HG03175 (cell line): ENCODE data around the gene DIAPH3.

ENCODE experiments used
- ATAC-seq: cut with Tn5 transposase; IDR thresholded peaks from one replicate; pipeline ENCODE4 v1.9.1; 2021; ENCODE audit warnings: mild to moderate bottlenecking, moderate library complexity; ENCODE audit not compliant: unreplicated experiment

DIAPH3 gene

DNA sequence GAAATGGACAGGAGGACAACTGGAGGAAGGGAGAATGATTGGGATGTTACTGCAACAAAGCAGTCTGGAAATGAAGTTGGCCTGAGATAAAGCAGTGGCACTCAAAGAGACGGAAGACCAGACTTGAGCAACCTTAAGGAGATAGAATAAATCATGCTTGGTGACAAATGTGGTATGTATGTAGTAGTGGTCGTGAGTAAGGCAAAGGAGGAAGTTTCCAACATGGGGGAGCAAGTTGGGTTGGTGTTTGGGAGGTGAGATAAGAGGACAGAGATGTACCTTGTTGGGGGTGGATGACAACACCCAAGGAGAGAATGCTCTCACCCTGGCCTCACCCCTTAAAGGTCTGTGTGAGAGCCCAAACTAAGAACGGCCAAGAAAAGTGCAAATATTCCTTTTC lies 420.5 kb downstream of the DIAPH3 start:
- ATAC-seq: no peak

DNA sequence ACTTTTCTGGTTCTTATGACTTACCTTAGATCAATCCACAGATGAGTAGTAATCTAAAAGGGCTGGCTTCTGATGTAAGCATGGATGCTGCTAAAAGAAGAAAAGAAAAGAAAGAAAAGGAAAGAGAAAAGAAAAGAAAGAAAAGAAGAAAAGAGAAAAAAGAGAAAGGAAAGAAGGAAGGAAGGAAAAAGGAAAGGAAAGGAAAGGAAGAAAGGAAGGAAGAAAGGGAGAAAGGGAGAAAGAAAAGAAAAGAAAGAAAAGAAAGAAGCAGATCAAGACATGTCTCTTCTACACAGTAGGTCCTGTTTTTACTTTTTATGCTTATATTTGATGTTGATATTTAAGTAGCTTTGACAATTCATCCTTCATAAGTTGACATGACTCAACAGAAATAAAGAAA lies 421.3 kb downstream of the DIAPH3 start:
- no peak for ATAC-seq

DNA sequence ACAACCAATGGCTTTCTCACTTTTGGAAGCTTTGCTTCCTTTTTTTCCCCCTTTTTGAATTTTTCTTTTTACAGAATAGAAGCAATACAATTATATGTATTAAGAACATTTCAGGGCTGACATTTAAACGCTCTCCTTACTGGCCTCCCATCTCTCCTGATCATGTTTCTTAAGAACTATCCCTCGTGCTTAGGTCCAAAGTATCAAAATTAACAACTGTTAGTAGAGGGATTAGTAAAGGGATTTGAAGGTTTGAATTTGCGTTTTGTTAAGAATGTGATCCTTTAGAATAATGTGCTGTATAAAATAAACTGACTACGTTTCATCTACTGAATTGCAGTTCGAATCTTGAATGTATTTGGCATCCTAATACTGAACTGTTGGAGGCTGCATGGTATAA lies 424.8 kb downstream of the DIAPH3 start:
- ATAC-seq: no peak

DNA sequence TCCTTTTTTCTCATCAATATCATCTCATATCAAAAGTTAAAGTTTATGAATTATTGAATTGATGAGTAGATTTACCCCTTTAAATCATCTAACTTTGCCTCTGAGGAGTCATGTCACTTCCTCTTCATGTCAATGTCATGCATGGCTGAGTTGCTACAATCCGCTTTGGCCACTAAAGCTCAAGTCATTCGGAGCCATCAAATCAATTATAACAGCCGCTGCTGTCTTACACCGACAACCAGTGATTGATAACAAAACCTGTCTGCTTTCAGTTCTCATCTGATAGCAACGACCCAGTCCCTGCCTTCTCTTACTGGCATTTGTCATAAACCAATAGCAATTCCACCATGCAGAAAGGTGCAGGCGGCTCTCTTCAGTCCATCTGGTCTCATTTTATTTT lies 429.3 kb downstream of the DIAPH3 start:
- peak; percentile 100 for ATAC-seq

DNA sequence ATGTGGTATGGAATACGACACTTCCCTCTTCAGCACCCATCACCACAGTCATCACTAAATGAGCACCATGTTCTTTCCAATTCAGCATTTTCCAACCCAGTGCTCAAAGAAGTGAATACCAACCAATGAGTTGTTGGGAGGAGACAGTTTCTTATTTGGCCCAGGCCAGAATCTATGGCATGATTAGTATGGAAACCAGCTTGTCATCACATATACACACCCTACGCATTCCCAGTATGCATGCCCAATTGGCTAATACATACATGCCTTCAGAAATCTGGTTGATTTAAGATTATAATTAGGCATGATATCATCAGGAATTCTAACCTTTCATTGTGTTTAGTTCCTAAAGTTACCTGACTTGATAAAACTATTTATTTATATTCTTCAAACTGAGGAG lies 430.0 kb downstream of the DIAPH3 start:
- no peak for ATAC-seq

DNA sequence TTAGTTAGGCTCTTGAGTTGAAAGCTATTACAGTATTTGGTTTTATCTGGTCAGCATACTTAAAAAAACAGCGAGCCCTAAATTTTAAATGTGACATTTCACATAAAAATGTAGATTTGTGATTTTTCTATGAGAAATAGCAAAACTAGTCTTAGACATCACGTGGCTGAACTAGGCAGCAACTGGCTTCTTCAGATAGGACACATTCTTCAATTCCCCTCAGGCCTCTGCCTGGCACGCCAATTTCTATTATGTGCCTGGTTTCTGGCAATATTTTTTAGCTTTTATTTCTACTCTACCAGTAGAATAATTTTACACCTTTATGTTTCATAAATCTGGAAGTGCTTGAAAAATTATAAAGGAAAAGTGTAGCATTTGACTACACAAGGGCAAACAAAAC lies 433.7 kb downstream of the DIAPH3 start:
- ATAC-seq: no peak

DNA sequence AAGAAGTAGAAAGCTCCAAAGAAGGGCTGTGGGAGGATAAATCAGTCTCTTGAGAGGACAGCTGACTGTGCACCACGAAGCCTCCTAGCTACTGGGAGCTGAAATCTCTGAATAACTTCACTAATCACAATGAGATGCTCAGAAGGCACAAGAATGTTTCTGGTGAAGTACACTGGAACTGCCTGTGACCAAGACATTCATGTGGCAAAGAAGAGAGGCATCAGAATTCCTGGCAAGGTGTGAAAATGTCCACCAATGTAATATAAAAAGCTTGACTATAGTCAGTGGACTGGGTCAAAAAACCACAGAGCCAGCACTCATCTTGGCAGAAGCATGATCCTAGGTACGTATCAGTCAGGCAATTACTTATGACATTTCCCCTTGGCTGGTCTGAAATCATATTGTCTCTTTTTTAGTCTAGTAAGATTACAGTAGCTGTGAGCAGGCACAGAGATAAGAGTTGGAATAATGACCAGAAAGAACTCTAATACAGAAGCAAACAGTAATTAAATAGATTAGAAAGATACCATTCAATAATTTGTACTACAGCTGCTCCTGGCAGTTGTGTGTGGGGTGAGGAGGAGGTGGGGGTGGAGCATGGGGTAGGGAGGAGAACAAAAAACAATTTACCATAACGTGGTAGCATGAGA lies 434.7 kb downstream of the DIAPH3 start:
- ATAC-seq: no peak

DNA sequence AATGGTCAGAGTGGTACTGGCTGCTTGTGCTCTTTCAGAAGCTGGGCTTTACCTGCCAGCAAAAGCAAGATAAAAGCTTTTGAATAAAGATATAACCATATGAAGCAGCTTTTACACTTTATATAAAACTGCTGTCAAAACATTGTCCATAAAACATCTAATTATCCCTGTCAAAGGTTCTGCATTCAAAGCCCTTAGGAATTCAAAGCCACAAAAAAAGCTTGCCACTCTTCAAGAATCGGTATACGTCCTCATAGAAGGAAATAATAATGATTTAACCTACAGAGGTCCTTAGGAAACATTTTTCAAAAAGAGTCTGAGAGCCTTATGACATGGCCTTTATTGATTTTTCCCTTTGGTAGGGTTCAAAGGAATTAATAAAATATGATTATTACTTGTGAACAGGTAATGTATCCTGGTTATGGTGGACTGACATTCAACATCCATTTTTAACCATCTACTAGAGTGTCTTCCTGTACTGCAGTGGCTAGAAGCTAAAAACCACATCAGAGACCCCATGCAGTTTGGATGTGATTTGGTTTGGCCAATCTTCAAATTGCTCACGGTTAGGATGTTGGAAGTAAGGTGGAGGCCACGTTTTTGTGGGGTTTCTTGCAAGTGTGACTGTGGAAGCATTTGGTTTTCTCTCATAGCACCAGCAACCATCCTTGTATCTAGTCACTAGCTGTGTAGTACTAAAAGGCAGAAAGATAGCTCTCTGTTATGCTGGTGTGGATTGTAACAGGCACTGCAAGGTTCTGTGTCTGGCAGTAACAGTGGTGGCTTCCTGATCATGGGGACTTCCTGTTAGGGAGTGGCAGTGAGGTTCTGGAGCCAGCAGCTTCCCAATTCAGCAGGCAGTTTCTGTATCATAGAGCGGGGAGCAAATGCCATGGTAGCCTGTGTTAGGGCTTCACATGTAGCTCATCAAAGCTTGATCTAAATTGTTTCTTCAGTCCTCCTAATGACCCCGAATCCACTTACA lies 441.5 kb downstream of the DIAPH3 start:
- no peak for ATAC-seq

DNA sequence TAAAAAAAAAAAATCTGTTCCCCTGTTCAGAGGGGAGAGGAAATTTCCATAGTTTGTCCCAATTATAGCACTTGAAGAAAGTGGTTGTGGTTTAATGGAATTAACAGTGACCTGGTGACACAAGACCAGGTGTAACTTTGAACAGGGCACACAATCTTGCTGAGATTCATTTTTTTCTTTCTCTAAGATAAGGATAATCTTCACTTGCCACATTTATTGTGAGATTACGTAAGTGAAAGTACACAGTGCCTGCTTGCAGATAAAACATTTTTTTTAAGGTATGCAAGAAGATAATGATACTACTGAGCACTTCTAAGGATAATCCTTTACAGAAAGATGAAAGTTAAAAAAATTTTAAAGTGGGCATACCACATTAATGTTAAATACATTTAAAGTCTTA lies 448.1 kb downstream of the DIAPH3 start:
- no peak for ATAC-seq

DNA sequence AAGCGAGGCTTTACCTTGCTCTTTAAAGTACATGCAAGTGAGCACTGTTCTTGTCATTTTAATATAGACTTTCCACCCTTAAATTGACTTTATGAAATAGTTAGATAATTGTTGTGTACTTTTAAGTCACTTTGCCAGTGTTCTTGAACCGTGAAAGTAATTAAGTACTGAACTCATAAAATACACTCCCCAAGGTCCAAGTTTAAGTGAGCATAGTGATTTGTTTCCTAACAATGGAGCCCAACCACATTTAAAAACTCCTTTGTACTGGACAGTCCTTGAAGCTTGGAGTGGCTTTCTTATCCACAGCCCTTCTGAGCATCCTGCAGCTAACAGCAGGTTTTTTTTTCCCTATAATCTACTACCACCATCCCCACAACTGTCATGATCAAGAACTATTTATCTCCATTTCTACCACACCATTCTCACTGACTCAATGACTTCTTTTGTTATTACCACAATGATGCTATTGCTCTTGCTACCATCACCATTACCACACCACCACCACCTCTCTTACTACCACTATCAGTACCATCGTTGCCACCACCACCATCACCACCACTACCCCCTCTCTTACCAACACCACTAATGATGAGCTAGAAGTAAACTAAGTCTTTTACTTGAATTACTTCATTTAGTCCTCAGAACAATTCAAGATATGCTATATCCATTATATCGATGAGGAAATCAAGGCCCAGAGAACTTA lies 452.6 kb downstream of the DIAPH3 start:
- ATAC-seq: no peak

DNA sequence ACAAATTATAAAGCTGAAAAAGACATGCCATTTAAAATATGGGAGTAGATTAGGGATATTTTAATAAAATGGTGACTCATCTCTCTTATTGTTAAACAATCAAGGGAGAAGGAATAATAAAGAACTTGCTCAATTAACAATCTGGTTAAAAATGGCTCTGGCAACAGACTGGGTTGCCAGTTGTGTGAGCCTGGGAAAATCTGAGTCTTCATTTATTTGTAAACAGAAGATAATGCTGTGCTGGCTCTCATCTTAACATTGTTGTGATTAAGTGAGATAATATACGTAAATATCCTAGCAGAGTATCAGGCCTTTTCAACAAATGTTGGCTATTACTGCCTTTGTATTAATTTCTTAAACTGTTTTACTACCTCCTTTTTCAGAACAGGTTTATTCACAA lies 453.3 kb downstream of the DIAPH3 start:
- ATAC-seq: no peak

DNA sequence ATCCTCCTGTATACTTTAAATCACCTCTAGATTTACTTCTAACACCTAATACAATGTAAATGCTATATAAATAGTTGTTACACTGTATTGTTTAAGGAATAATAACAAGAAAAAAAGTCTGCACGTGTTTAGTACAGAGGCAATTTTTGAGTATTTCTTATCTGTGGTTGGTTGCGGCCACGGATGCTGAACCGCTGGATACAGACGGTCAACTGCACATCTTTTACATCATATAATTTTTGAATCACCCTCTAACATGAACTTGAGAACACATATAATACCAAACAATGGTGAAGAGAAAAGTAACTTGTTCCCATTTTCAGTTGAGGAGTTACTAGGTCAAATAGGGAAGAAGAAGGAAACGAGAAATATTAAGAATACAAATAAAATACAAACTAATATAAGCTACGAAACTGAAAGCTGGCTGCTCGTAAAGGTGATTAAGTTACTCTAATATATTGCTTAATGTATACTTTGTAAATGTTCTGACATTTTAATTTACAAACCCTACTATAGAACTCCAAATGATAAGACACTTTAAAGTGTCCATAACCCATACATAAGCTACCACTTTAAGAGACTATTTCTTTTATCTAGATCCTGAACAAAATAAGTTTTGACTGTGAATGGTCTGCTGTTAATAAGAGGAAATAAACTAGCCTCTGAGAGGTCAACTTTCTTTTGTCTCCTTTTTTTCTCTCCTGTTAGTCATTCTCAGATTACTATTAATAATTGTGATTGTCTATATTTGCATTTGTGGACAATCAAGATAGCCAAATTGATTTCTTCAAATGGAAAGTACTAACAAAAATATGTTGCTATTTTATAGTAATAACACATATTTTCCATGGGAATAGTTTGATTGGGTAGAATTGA lies 457.4 kb downstream of the DIAPH3 start:
- ATAC-seq: peak; percentile 46

DNA sequence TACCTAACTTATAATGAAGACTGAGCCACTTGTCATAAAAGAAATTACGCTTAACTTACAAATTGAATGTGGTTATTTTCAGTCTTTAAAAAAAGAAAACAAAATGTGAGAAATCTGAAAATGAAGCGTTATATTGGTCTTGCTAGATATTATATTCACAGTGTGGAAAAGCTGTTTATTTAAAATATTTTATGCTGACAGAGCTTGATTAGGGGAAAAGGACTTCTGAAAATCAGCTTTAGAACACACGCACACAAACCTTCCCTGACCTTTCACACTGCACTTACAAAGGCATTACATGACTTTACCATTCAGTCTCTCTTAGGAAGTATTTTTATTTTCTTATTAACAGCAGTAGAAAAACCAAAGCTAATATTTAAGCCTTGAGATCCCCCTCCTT lies 461.5 kb downstream of the DIAPH3 start:
- ATAC-seq: no peak

DNA sequence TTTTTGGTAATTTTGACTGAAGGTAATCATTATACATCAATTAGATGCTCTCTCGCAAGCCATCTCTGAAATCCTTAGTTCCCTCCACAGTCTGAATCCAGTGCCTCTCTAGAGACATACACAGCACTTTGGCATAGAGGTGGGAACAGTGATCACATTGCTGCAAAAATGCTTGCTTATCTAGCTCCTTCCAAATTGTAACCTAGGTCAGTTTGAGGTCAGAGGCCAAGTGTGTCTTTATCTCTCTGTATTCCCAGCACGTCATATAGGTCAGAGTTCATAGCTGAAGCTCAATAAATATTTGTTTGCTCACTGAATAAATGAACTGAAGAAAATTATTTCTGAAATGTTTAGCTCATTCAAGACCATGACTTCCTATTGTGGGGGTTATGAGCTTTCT lies 462.5 kb downstream of the DIAPH3 start:
- ATAC-seq: no peak

DNA sequence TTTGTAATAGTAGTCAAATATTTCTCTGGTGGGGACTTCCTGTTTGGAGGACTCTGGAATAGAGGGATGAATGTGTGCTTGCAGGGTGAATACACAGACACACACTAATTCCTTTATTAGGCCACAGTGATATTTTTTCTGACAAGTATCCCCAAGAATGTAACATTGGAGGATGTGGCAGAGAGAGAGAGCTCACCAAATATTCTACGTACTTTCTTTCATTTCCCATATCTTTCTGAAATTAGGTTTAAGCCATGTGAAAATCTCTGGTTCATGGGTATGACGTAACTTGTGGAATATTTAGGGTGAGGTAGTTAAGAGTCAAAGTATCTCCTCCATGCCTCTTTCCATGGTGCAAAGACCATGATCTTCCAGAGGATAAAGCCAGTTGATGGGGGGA lies 463.4 kb downstream of the DIAPH3 start:
- ATAC-seq: no peak

DNA sequence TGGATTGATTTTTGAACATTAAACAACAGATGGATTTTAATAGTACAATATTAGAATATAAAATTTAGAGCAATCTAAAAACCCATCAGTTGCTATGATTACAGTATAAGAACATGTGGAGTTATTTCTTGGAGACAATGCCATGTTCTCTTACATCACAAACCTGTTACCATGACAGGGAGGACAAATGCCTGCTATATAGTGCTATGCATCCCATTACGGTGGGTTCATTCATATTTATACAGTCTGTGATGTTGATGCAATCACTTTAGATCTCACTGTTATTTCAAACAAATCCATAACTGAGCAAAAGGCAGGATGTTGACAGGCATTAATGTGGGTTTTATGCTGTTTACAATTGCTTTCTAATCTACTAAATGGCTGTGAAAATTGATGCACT lies 467.5 kb downstream of the DIAPH3 start:
- ATAC-seq: no peak

DNA sequence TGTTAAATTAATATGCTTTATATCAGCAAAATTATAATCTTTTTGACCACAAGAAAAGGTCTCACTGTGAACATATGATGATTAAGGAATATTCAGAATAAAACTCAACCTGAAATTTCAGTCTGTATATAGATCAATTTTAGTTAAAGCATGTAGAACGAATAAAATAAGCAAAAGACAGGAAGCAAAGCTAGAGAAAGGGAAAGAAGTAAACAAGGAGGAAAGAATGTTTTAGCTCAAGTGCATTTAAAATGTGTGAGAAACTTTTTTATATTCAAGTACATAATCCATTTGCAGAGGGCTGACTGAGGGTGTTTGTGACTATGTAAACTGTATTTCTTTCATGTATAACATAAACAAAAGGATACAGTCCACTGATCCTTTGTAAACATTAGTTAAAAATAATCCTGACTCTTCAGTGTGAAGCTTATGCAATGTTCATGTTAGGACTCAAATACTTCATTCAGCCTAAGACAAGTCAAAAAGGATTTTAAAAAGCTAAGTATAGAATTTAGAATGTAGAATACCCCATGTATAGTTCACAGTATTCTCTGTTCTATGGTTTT lies 472.1 kb downstream of the DIAPH3 start:
- no peak for ATAC-seq

DNA sequence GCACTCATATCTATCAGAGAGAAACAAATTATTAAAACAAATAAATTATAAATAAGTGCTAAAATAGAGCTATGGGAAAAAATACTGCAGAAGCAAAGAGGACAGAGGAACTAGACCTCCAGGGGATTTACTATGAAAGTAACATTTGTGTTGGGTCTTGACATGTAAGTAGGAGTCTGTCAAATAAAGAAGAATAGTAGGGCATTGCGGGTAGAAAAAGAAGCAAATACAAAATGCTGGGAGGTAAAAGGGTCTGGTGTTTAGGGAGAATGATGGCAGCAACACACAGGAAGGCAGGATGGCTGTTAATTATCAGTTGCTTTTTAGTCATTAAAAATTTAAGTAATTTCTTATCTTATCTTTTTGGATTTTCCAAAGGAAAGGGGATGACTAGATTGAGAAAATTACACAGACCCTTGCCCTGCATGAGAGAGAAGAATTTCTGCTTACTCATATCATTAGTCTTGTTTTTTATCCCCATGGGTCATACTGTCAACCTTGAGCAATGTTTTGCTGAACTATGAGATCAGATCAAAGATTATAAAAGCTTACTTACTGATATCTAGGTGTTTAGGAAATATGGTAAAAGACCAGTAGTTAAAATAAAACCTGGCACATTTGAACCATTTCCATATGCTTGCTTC lies 472.7 kb downstream of the DIAPH3 start:
- ATAC-seq: no peak

DNA sequence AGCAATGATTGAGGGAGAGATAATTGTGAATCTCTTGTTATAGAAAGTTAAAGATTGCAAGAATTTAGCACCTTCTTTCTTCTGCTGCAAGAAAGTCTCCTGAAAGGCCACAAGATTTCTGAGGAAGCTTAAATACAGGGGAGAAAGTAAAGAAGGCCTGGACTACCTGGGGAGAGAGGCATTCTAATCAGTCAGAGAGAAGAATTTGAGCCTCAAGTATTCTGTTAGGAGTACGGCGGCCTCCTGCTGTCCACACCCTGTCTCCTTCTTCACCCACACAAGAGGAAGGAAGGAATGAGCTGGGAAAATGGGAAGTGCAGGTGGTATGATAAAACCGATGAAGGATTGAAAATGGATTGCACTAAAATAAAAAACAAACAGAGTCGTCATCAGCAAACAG lies 474.7 kb downstream of the DIAPH3 start:
- ATAC-seq: no peak
